ENCODE data around the gene LTN1. TPM values are rescaled to one million over a fixed set of nuclear protein-coding genes. Genes with fewer than 3 reads are reported as not detected.
A peak's percentile ranks its signal among the peaks of the same experiment; 100 is the strongest.

LTN1 gene
- total RNA-seq, 1 experiment from 2014 or later = 8.7 TPM

- TF ChIP-seq SRF (IDR thresholded peaks at IDR 0.05; ENCODE audit: low read depth) (no peak), POLR2A (IDR thresholded peaks at IDR 0.05; ENCODE audit: borderline replicate concordance, extremely low read depth, insufficient read depth, insufficient read length) (no peak), FOSL1 (IDR thresholded peaks at IDR 0.05; ENCODE audit: low read depth) (no peak), EGR1 (IDR thresholded peaks at IDR 0.05; ENCODE audit: low read depth) (no peak)
Measured at GRCh38 chr21:28993293-28993629, 584 bp upstream of the LTN1 start (continued).

- peak overlapping the region; percentile 84 for H3K9ac ChIP-seq (ENCODE audit: low read length)
- H4K20me1 ChIP-seq (ENCODE audit: insufficient read depth) = no peaks in the 10 kb centered on the region
- H3K27me3 ChIP-seq (ENCODE audit: insufficient read depth, low read length) = no peaks in the 10 kb centered on the region
- BruUV-seq (replicated peaks) = TSS peak; percentile 48
- peak; percentile 11 for ATAC-seq
- peaks cover 53% of the 10 kb centered on the region for H3K79me2 ChIP-seq (ENCODE audit: insufficient read depth, low read length)
- POLR2A ChIA-PET = interaction anchor here (0.8 to 1.8 kb wide), 2 partner anchors 11 to 27 kb away, joined by 6 to 30 read pairs; partner anchors contain the start of gene RWDD2B
- CTCF ChIA-PET = interaction anchor here (1.4 kb wide), 1 partner anchor 10 kb away, joined by 3 read pairs; no protein-coding TSS in a partner anchor
- peak overlapping the region; percentile 76 for H3K27ac ChIP-seq (ENCODE audit: low read depth, low read length)
- intact Hi-C loops (cut with micrococcal nuclease) = loop anchor here (2.0 kb wide), 1 partner anchor 33 kb away; the partner anchor contains the start of gene USP16
- no peak for DNase-seq (ENCODE audit: low read depth, low spot score)
- H3K4me1 ChIP-seq (ENCODE audit: control insufficient read depth in 1 of 2, insufficient read depth in 2 of 2, low read length in 2 of 2) = peaks cover 15 to 35% of the 10 kb centered on the region in 2 experiments
- no peaks in the 10 kb centered on the region for H3K9me3 ChIP-seq (ENCODE audit: control insufficient read depth in 1 of 2, insufficient read depth in 1 of 2, low read depth in 1 of 2, low read length in 2 of 2)
- H3K4me2 ChIP-seq (ENCODE audit: low read length) = peak overlapping the region; percentile 86
- H3K36me3 ChIP-seq (ENCODE audit: control insufficient read depth in 1 of 2, insufficient read depth in 2 of 2, low read length in 2 of 2) = no peaks in the 10 kb centered on the region
- RAD21 ChIA-PET (ENCODE audit: low non-redundant PET in 1 of 2, low total read pairs in 2 of 2, uncharacterized antibody in 2 of 2, unreplicated experiment in 2 of 2) = no interaction called here
- no peaks in the 10 kb centered on the region for H3K9me2 ChIP-seq (ENCODE audit: insufficient read depth)
- no peak for TF ChIP-seq MAX (IDR thresholded peaks at IDR 0.05)
- TF ChIP-seq, protein P1, sequence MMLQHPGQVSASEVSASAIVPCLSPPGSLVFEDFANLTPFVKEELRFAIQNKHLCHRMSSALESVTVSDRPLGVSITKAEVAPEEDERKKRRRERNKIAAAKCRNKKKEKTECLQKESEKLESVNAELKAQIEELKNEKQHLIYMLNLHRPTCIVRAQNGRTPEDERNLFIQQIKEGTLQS (IDR thresholded peaks at IDR 0.05) = no peak
- TF ChIP-seq ZFX (IDR thresholded peaks at IDR 0.05) = no peak
- TF ChIP-seq POLR2A (IDR thresholded peaks at IDR 0.05; ENCODE audit: borderline replicate concordance, extremely low read depth, insufficient read depth, insufficient read length) = no peak
- no peak for TF ChIP-seq ZBTB33 (IDR thresholded peaks at IDR 0.05; ENCODE audit: extremely low read depth, insufficient replicate concordance, low read length)
- TF ChIP-seq SP1 (IDR thresholded peaks at IDR 0.05; ENCODE audit: low read depth) = no peak
- TF ChIP-seq, protein P2, sequence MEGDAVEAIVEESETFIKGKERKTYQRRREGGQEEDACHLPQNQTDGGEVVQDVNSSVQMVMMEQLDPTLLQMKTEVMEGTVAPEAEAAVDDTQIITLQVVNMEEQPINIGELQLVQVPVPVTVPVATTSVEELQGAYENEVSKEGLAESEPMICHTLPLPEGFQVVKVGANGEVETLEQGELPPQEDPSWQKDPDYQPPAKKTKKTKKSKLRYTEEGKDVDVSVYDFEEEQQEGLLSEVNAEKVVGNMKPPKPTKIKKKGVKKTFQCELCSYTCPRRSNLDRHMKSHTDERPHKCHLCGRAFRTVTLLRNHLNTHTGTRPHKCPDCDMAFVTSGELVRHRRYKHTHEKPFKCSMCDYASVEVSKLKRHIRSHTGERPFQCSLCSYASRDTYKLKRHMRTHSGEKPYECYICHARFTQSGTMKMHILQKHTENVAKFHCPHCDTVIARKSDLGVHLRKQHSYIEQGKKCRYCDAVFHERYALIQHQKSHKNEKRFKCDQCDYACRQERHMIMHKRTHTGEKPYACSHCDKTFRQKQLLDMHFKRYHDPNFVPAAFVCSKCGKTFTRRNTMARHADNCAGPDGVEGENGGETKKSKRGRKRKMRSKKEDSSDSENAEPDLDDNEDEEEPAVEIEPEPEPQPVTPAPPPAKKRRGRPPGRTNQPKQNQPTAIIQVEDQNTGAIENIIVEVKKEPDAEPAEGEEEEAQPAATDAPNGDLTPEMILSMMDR (IDR thresholded peaks at IDR 0.05 in 2 of 3, conservative IDR thresholded peaks at IDR 0.05 in 1 of 3; ENCODE audit: borderline replicate concordance in 1 of 3, insufficient read depth in 1 of 3, low read depth in 2 of 3, low read length in 2 of 3) = no peak
- no peak for TF ChIP-seq EZH2 (IDR thresholded peaks at IDR 0.05)
- no peak for TF ChIP-seq SIN3A (IDR thresholded peaks at IDR 0.05; ENCODE audit: low read depth)
- TF ChIP-seq FOSL1 (IDR thresholded peaks at IDR 0.05; ENCODE audit: low read depth) = no peak
- TF ChIP-seq TCF7L2 (IDR thresholded peaks at IDR 0.05; ENCODE audit: borderline replicate concordance, extremely low read depth, insufficient read depth, insufficient read length) = no peak
- TF ChIP-seq JUND (IDR thresholded peaks at IDR 0.05) = no peak
- TF ChIP-seq EGR1 (IDR thresholded peaks at IDR 0.05; ENCODE audit: low read depth) = no peak
- no peak for TF ChIP-seq YY1 (IDR thresholded peaks at IDR 0.05; ENCODE audit: extremely low read depth, insufficient replicate concordance, low read depth, low read length)
- no peak for TF ChIP-seq ZNF274 (IDR thresholded peaks at IDR 0.05; ENCODE audit: low read depth, low read length)
- no peak for TF ChIP-seq SRF (IDR thresholded peaks at IDR 0.05; ENCODE audit: low read depth)
- TF ChIP-seq CBX3 (IDR thresholded peaks at IDR 0.05; ENCODE audit: low read depth) = no peak
- TF ChIP-seq ELF1 (IDR thresholded peaks at IDR 0.05; ENCODE audit: borderline replicate concordance, low read depth) = no peak
- no peak for TF ChIP-seq RAD21 (IDR thresholded peaks at IDR 0.05; ENCODE audit: low read depth)
- no peak overlapping the region for H2AFZ ChIP-seq (ENCODE audit: low read depth, low read length, poor library complexity, severe bottlenecking)
- H3K4me3 ChIP-seq (replicated peaks in 1 of 2; ENCODE audit: low read depth in 1 of 2, low read length in 2 of 2) = peak overlapping the region; percentile 71 to 98
Measured at GRCh38 chr21:28991861-28992525, 684 bp downstream of the LTN1 start.

All from HCT116 (cell line).